ENCODE measurements around the gene SLC22A25. TPM values are rescaled to one million over a fixed set of nuclear protein-coding genes. Genes with fewer than 3 reads are reported as not detected.

Gene SLC22A25
- total and polyA plus RNA-seq, 10 donors: 0.06 TPM; not detected in 9

DNA sequence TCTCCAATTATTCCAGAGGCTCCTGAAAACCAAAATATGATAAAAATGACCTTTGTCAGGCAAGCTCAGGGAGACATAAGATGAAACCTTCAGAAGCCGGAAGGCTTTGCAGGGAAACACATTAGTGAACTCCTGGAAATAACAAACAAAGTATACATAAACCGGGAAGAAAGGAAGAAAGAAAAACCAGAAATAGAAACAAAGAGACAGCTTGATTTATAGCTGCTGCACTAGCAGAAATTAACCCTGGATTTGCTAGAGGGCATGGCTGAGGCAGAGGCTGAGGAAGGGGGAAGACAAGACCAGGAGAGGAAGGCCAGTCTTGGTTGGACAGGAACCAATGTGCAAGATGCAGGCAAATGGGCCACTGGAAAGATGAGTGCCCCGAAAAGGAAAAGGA is 33.3 kb downstream of the SLC22A25 start:
- intact Hi-C loops (cut with DNase I; ENCODE audit: low total_unique reads): loop anchor here (10.0 kb wide), 1 partner anchor 175 kb away; no protein-coding TSS in a partner anchor
- 15 to 28% (median 26%) methylated on average over 3 of the region's 3 CpGs for WGBS, 5 donors
- Histone ChIP-seq H3K27ac (no peak overlapping the region), H3K9me3 (no peaks in the 10 kb centered on the region), H3K36me3 (no peaks in the 10 kb centered on the region), H3K4me3 (no peak overlapping the region), H3K27me3 (replicated peaks in 1 of 7) (peaks cover 0 to 17% (median 0%) of the 10 kb centered on the region in 7 donors), H3K4me1 (peaks cover 0 to 4% (median 0%) of the 10 kb centered on the region in 6 donors)
- DNase-seq: no peak
- no peak for TF ChIP-seq POLR2A (IDR thresholded peaks at IDR 0.05)
- no peak for TF ChIP-seq POLR2AphosphoS5 (IDR thresholded peaks at IDR 0.05)
- no peak for TF ChIP-seq CTCF (IDR thresholded peaks at IDR 0.05 in 8 of 11, conservative IDR thresholded peaks at IDR 0.05 in 3 of 11)

Other genes starting within 250 kb of the SLC22A25 start
- not detected for gene SLC22A8, start 227.8 kb downstream of the SLC22A25 start, total RNA-seq
- gene SLC22A8, start 227.8 kb downstream of the SLC22A25 start, polyA plus RNA-seq: not detected
- not detected for gene SLC22A24, start 99.4 kb downstream of the SLC22A25 start, total RNA-seq
- gene SLC22A24, start 99.4 kb downstream of the SLC22A25 start, polyA plus RNA-seq: not detected
- gene SLC22A9, start 126.2 kb upstream of the SLC22A25 start, total RNA-seq: not detected
- gene SLC22A9, start 126.2 kb upstream of the SLC22A25 start, polyA plus RNA-seq: under 1 TPM in 1 of 3 donors, not detected in 2; 0.06 TPM
- under 1 TPM in 4 of 7 donors, not detected in 3; 0.22 to 0.54 (median 0.30) TPM for gene PLAAT5, start 247.6 kb upstream of the SLC22A25 start, total RNA-seq
- gene PLAAT5, start 247.6 kb upstream of the SLC22A25 start, polyA plus RNA-seq: under 1 TPM in 2 of 3 donors, not detected in 1; 0.10 to 0.11 TPM